IPS-11a (cell line): ENCODE data around the gene KRT35.
"Not testable (repeated sequence)": the region's sequence is repeated elsewhere in the genome, so short reads cannot be mapped to it uniquely, and the experiment has no call there.

ENCODE experiments used
- H3K4me3 ChIP-seq: one replicate; pipeline ENCODE4 v1.5.1; 2013; ENCODE audit warnings: low read depth, low read length, control low read depth

Gene KRT35

GRCh38 chr17:41463746-41464145 lies 17.2 kb downstream of the KRT35 start:
- H3K4me3 ChIP-seq: no peak overlapping the region

GRCh38 chr17:41462705-41463104 lies 18.2 kb downstream of the KRT35 start:
- H3K4me3 ChIP-seq: no peak overlapping the region

- no peak overlapping the region for H3K4me3 ChIP-seq
These were observed 23.3 kb downstream of the KRT35 start for GRCh38 chr17:41457676-41458075.

- H3K4me3 ChIP-seq: no peak overlapping the region
These were observed 24.7 kb downstream of the KRT35 start for GRCh38 chr17:41456204-41456603.

- H3K4me3 ChIP-seq: no peak overlapping the region
These were observed 25.7 kb downstream of the KRT35 start for GRCh38 chr17:41455236-41455635.

GRCh38 chr17:41453066-41453465 lies 27.9 kb downstream of the KRT35 start:
- no peak overlapping the region for H3K4me3 ChIP-seq

- H3K4me3 ChIP-seq: no peak overlapping the region
These were observed 28.7 kb downstream of the KRT35 start for GRCh38 chr17:41452281-41452680.

GRCh38 chr17:41451154-41451728 lies 29.7 kb downstream of the KRT35 start:
- no peak overlapping the region for H3K4me3 ChIP-seq

- H3K4me3 ChIP-seq: no peak overlapping the region
These were observed 31.9 kb downstream of the KRT35 start for GRCh38 chr17:41449008-41449407.

- no peak overlapping the region for H3K4me3 ChIP-seq
These were observed 32.4 kb downstream of the KRT35 start for GRCh38 chr17:41448506-41448905.

- no peak overlapping the region for H3K4me3 ChIP-seq
These were observed 34.1 kb downstream of the KRT35 start for GRCh38 chr17:41446806-41447205.

GRCh38 chr17:41444640-41445039 lies 36.3 kb downstream of the KRT35 start:
- no peak overlapping the region for H3K4me3 ChIP-seq

GRCh38 chr17:41444186-41444585 lies 36.8 kb downstream of the KRT35 start:
- H3K4me3 ChIP-seq: no peak overlapping the region

- H3K4me3 ChIP-seq: no peak overlapping the region
These were observed 38.2 kb downstream of the KRT35 start for GRCh38 chr17:41442739-41443138.

- H3K4me3 ChIP-seq: no peak within 1 kb of the TSS
These were observed 40.4 kb downstream of the KRT35 start, which contains the start of gene KRT38 for GRCh38 chr17:41440531-41441033. Gene KRT38 (minus strand): TSS chr17:41440983. CDS start chr17:41440921, 62 bp downstream.

GRCh38 chr17:41439375-41439774 lies 41.6 kb downstream of the KRT35 start:
- no peak overlapping the region for H3K4me3 ChIP-seq

GRCh38 chr17:41437769-41438168 lies 43.2 kb downstream of the KRT35 start:
- no peak overlapping the region for H3K4me3 ChIP-seq

- no peak overlapping the region for H3K4me3 ChIP-seq
These were observed 43.7 kb downstream of the KRT35 start for GRCh38 chr17:41437254-41437653.

- no peak overlapping the region for H3K4me3 ChIP-seq
These were observed 46.5 kb downstream of the KRT35 start for GRCh38 chr17:41434415-41434814.

- no peak overlapping the region for H3K4me3 ChIP-seq
These were observed 46.9 kb downstream of the KRT35 start for GRCh38 chr17:41434005-41434404.

- no peak overlapping the region for H3K4me3 ChIP-seq
These were observed 47.4 kb downstream of the KRT35 start for GRCh38 chr17:41433586-41433985.

- not testable (repeated sequence) for H3K4me3 ChIP-seq
These were observed 50.6 kb downstream of the KRT35 start for GRCh38 chr17:41430376-41430775.

GRCh38 chr17:41429667-41430066 lies 51.3 kb downstream of the KRT35 start:
- H3K4me3 ChIP-seq: no peak overlapping the region
